Tibial nerve (tissue), 4 donors: Measurements from ENCODE around the gene NNAT.

Experiments
- CTCF ChIP-seq, 5 experiments: fragments of 200-600 bp in 3 of 5; fragments of 450-650 bp in 2 of 5; sonication (generic) in 3 of 5; IDR thresholded peaks; one replicate each; pipeline ENCODE4 v1.5.1; 2016 to 2019; ENCODE audit warnings: antibody characterized with exemption in 5 of 5, mild to moderate bottlenecking in 3 of 5, moderate library complexity in 2 of 5
- EP300 ChIP-seq, 2 donors: sonication (generic); formaldehyde crosslinking; IDR thresholded peaks; one replicate each; pipeline ENCODE4 v1.6.1; 2017; ENCODE audit warnings: antibody characterized with exemption in 2 of 2, mild to moderate bottlenecking in 1 of 2
- POLR2A ChIP-seq, 2 donors: fragments of 450-650 bp; IDR thresholded peaks; one replicate each; pipeline ENCODE4 v1.6.1; 2017; ENCODE audit warnings: antibody characterized with exemption in 2 of 2, mild to moderate bottlenecking in 2 of 2, moderate library complexity in 2 of 2

GRCh38 chr20:37502654-37503053 lies 18.4 kb upstream of the NNAT start:
- TF ChIP-seq POLR2A (IDR thresholded peaks at IDR 0.05) (no peak), CTCF (IDR thresholded peaks at IDR 0.05) (no peak), EP300 (IDR thresholded peaks at IDR 0.05) (no peak)
